GM18868 (cell line): ENCODE results near the gene TFB1M.
"Not testable (repeated sequence)": the region's sequence is repeated elsewhere in the genome, so short reads cannot be mapped to it uniquely, and the experiment has no call there.

Experiments used
- ATAC-seq: cut with Tn5 transposase; IDR thresholded peaks from one replicate; pipeline ENCODE4 v1.9.1; 2021; ENCODE audit warnings: mild to moderate bottlenecking, moderate library complexity; ENCODE audit not compliant: unreplicated experiment

TFB1M gene

GRCh38 chr6:155245193-155245592 lies 69.1 kb downstream of the TFB1M start:
- no peak for ATAC-seq

- no peak for ATAC-seq
These were observed 69.8 kb downstream of the TFB1M start for GRCh38 chr6:155244434-155244833.

- ATAC-seq = no peak
These were observed 72.3 kb downstream of the TFB1M start for GRCh38 chr6:155241966-155242365.

- ATAC-seq = no peak
These were observed 73.2 kb downstream of the TFB1M start for GRCh38 chr6:155240905-155241600.

GRCh38 chr6:155237613-155238012 lies 76.7 kb downstream of the TFB1M start:
- no peak for ATAC-seq

- no peak for ATAC-seq
These were observed 79.2 kb downstream of the TFB1M start for GRCh38 chr6:155235087-155235486.

- no peak for ATAC-seq
These were observed 79.6 kb downstream of the TFB1M start for GRCh38 chr6:155234687-155235086.

- ATAC-seq = no peak
These were observed 80.1 kb downstream of the TFB1M start for GRCh38 chr6:155234167-155234566.

- ATAC-seq = no peak
These were observed 81.4 kb downstream of the TFB1M start for GRCh38 chr6:155232848-155233247.

- not testable (repeated sequence) for ATAC-seq
These were observed 83.3 kb downstream of the TFB1M start for GRCh38 chr6:155230975-155231374.

- no peak for ATAC-seq
These were observed 85.6 kb downstream of the TFB1M start for GRCh38 chr6:155228546-155229166.

- ATAC-seq = no peak
These were observed 87.2 kb downstream of the TFB1M start for GRCh38 chr6:155227046-155227445.

- no peak for ATAC-seq
These were observed 89.7 kb downstream of the TFB1M start for GRCh38 chr6:155224618-155225017.

GRCh38 chr6:155223646-155224451 lies 90.4 kb downstream of the TFB1M start:
- ATAC-seq = peak; percentile 98

- no peak for ATAC-seq
These were observed 91.8 kb downstream of the TFB1M start for GRCh38 chr6:155222506-155222905.

- ATAC-seq = no peak
These were observed 93.2 kb downstream of the TFB1M start for GRCh38 chr6:155221086-155221485.

- ATAC-seq = no peak
These were observed 94.4 kb downstream of the TFB1M start for GRCh38 chr6:155219858-155220301.

GRCh38 chr6:155219299-155219698 lies 95.0 kb downstream of the TFB1M start:
- ATAC-seq = no peak

GRCh38 chr6:155218711-155219110 lies 95.6 kb downstream of the TFB1M start:
- ATAC-seq = not testable (repeated sequence)

- no peak for ATAC-seq
These were observed 97.8 kb downstream of the TFB1M start for GRCh38 chr6:155216312-155217046.

GRCh38 chr6:155215906-155216305 lies 98.4 kb downstream of the TFB1M start:
- no peak for ATAC-seq
